IMR-90 (cell line): ENCODE results near the gene ADAMTS6. TPM values are rescaled to one million over a fixed set of nuclear protein-coding genes. Genes with fewer than 3 reads are reported as not detected.

Experiments
- BHLHE40 ChIP-seq: fragments of 150-350 bp; IDR thresholded peaks from 2 replicates; pipeline ENCODE4 v1.6.1; 2016; ENCODE audit warnings: mild to moderate bottlenecking, low read depth, low read length
- FOS ChIP-seq: fragments of 150-350 bp; IDR thresholded peaks from 2 replicates; pipeline ENCODE4 v1.6.1; 2016; ENCODE audit warnings: low read depth, low read length
- MAFK ChIP-seq: IDR thresholded peaks from 2 replicates; pipeline ENCODE4 v1.6.1; 2012; ENCODE audit warnings: low read depth, low read length, improper control_type of control experiment
- MXI1 ChIP-seq: IDR thresholded peaks from 2 replicates; pipeline ENCODE4 v1.6.1; 2012; ENCODE audit warnings: low read depth, mild to moderate bottlenecking, low read length, moderate library complexity, borderline replicate concordance
- RAD21 ChIP-seq: IDR thresholded peaks from 2 replicates; pipeline ENCODE4 v1.6.1; 2012; ENCODE audit warnings: low read length, improper control_type of control experiment
- RCOR1 ChIP-seq: IDR thresholded peaks from 2 replicates; pipeline ENCODE4 v1.6.1; 2012; ENCODE audit warnings: mild to moderate bottlenecking, low read length, improper control_type of control experiment; ENCODE audit not compliant: insufficient replicate concordance
- RFX5 ChIP-seq: IDR thresholded peaks from 2 replicates; pipeline ENCODE4 v1.8.0; 2012; ENCODE audit warnings: low read depth, mild to moderate bottlenecking, low read length, moderate library complexity
- polyA plus RNA-seq, 3 experiments: library from polyadenylated mRNA; depleted of rRNA; stranded (reverse); fragments of >200 nt; gene quantifications; 2 replicates each; pipeline ENCODE4 v1.2.3, GENCODE V29; 2012; ENCODE audit warnings: low replicate concordance in 1 of 3
- total RNA-seq: library from RNA; depleted of rRNA; stranded (reverse); fragments of >200 nt; gene quantifications from 2 replicates; pipeline ENCODE4 v1.2.3, GENCODE V29; 2012
- TF ChIP-seq, protein P1 (sequence below): fragments of 150-350 bp; IDR thresholded peaks from 2 replicates; pipeline ENCODE4 v1.6.1; 2017; ENCODE audit warnings: mild to moderate bottlenecking, antibody characterized with exemption, low read length, low read depth

The ADAMTS6 gene
- total and polyA plus RNA-seq, 2 of the 4 experiments (the other 2 are of a cell fraction), result 23.9 to 173 TPM

DNA sequence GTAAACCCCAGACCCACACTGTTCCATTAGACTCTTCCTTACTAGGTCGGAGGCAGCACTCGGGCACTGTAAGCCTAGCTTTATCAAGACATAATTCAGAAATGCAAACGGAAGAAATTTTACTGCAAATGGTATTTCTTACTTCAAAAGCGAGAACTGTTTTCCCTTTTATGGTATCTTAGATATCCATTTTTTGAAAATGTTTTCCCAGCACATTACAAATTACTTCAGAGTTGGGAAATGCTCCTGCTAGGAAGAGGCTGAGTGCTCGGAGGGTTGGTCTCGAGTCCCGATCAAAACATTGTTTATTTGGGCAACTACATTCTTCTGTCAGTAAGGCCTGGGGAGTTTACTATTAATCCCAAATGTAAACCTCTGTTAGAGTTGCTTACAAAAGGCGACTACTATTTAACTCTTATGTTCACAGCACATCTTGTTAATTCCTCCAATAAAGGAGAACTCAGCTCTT lies 380.1 kb downstream of the ADAMTS6 start (continued):
- TF ChIP-seq, protein P1, sequence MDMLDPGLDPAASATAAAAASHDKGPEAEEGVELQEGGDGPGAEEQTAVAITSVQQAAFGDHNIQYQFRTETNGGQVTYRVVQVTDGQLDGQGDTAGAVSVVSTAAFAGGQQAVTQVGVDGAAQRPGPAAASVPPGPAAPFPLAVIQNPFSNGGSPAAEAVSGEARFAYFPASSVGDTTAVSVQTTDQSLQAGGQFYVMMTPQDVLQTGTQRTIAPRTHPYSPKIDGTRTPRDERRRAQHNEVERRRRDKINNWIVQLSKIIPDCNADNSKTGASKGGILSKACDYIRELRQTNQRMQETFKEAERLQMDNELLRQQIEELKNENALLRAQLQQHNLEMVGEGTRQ, result no peak
- TF ChIP-seq MXI1 (no peak), RCOR1 (no peak), BHLHE40 (no peak), MAFK (no peak), RFX5 (no peak), FOS (no peak), RAD21 (no peak)
